ENCODE data around the gene GMEB1.

GMEB1 gene

DNA sequence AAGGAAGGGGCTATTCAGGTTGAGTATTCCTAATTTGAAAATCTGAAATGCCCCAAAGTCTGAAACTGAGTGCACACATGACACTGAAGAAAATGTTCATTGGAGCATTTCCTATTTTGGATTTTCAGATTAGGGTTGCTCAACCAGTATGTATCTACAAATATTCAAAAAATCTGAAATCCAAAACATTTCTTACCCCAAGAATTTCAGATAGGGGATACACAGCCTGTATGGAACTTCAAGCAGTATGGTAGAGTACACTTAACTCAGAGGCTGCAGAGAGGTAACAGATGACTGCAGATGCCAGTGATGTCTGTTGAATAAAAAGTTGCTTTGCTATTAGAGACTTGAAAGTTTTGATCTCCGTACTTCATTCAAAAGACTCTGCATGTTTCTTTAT, 87.1 kb downstream of the GMEB1 start:
- DNase-seq = no peak

GRCh38 chr1:28756846-28757245, 88.3 kb downstream of the GMEB1 start:
- no peak for DNase-seq

DNA sequence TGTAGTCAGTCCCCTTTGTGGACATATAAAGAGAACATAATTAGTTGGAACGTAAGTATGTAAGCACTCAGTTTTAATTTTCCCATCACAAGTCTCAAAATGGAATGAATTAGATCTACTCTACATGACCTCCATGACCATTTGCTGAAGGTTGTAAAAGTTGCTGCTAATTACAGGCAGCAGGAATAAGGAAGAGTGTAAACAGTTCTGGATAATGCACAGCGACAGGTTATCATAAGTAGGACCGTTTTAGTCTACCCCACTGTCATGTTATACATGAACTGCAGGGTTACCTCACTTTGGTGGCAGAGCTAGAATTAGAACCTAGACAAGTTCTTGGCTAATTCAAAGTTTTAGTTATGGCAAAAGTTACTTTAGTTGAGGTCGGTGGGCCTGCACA, 89.8 kb downstream of the GMEB1 start:
- DNase-seq = no peak

- no peak for DNase-seq
These were observed 90.7 kb downstream of the GMEB1 start for GRCh38 chr1:28759257-28759656.

- DNase-seq = no peak
These were observed 92.6 kb downstream of the GMEB1 start for GRCh38 chr1:28761189-28761588.

DNA sequence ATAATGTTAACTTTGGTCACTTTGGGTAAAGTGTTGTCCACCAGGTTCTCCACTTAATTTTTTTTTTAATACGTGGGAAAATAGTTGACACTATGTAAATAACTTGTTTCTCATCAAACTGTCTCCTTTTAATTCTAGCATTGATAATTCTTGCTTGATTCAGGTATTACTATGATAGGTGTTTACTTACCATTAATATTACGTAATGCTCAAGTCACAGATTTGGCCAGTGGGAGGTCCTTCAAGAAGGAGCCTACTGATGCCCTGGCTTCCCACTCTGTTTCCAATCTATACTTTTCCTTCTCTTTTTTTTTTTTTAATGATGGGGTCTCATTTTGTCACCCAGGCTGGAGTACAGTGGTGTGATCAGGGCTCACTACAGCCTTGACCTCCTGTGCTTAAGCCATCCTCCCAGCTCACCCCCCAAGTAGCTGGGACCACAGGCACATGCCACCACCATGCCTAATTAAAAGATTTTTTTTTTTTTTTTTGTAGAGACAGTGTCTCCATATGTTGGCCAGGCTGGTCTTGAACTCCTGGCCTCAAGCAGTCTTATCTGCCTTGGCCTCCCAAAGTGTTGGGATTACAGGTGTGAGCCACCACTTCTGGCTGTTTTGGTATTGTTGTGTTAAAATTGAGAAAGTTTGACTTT, 98.1 kb downstream of the GMEB1 start:
- no peak for DNase-seq
